Measurements from ENCODE around the gene MAPK1.
"Not testable (repeated sequence)": the region's sequence is repeated elsewhere in the genome, so short reads cannot be mapped to it uniquely, and the experiment has no call there.

Gene MAPK1

GRCh38 chr22:21752276-21752675, 115.2 kb downstream of the MAPK1 start:
- no peak for DNase-seq

GRCh38 chr22:21745948-21746347, 121.5 kb downstream of the MAPK1 start:
- DNase-seq = no peak

- DNase-seq = not testable (repeated sequence)
These were observed 122.5 kb downstream of the MAPK1 start for GRCh38 chr22:21744917-21745316.

- no peak for DNase-seq
These were observed 125.7 kb downstream of the MAPK1 start for GRCh38 chr22:21741790-21742189.

GRCh38 chr22:21741059-21741458, 126.4 kb downstream of the MAPK1 start:
- no peak for DNase-seq

GRCh38 chr22:21739828-21740377, 127.5 kb downstream of the MAPK1 start:
- DNase-seq = no peak

GRCh38 chr22:21738966-21739365, 128.5 kb downstream of the MAPK1 start:
- no peak for DNase-seq

- no peak for DNase-seq
These were observed 129.4 kb downstream of the MAPK1 start for GRCh38 chr22:21738081-21738480.

- no peak for DNase-seq
These were observed 130.5 kb downstream of the MAPK1 start for GRCh38 chr22:21736948-21737347.

GRCh38 chr22:21736084-21736642, 131.3 kb downstream of the MAPK1 start:
- DNase-seq = no peak

- peak; percentile 95 for DNase-seq
These were observed 132.0 kb downstream of the MAPK1 start, which contains the start of gene YPEL1 for GRCh38 chr22:21735200-21736083. Gene YPEL1, minus strand, starts transcription at chr22:21735794. Its CDS starts 25,050 bp downstream, at chr22:21710744.

GRCh38 chr22:21734540-21735199, 132.8 kb downstream of the MAPK1 start:
- DNase-seq = no peak

- no peak for DNase-seq
These were observed 135.9 kb downstream of the MAPK1 start for GRCh38 chr22:21731503-21731902.

GRCh38 chr22:21730535-21731308, 136.7 kb downstream of the MAPK1 start:
- DNase-seq = no peak

- not testable (repeated sequence) for DNase-seq
These were observed 138.3 kb downstream of the MAPK1 start for GRCh38 chr22:21729184-21729583.

GRCh38 chr22:21728270-21728669, 139.2 kb downstream of the MAPK1 start:
- DNase-seq = no peak

GRCh38 chr22:21727768-21728167, 139.7 kb downstream of the MAPK1 start:
- DNase-seq = no peak

- DNase-seq = no peak
These were observed 140.3 kb downstream of the MAPK1 start for GRCh38 chr22:21727159-21727558.

- no peak for DNase-seq
These were observed 140.8 kb downstream of the MAPK1 start for GRCh38 chr22:21726650-21727049.

- DNase-seq = no peak
These were observed 141.3 kb downstream of the MAPK1 start for GRCh38 chr22:21725956-21726649.

- DNase-seq = not testable (repeated sequence)
These were observed 142.9 kb downstream of the MAPK1 start for GRCh38 chr22:21724496-21724895.
